NCI-H1048 (cell line): Measurements from ENCODE around the gene F12.
"Not testable (repeated sequence)": the region's sequence is repeated elsewhere in the genome, so short reads cannot be mapped to it uniquely, and the experiment has no call there.

ENCODE experiments used
- DNase-seq: peaks from one replicate; lab custom pipeline; 2025; lab: John Stamatoyannopoulos, UW

F12 gene

GRCh38 chr5:177368869-177369644 is 40.3 kb downstream of the F12 start:
- DNase-seq = no peak

GRCh38 chr5:177367981-177368868 is 41.1 kb downstream of the F12 start:
- no peak for DNase-seq

- DNase-seq = no peak
These were observed 42.0 kb downstream of the F12 start for GRCh38 chr5:177367323-177367848.

- DNase-seq = peak; percentile 71
These were observed 42.6 kb downstream of the F12 start for GRCh38 chr5:177366528-177367322.

GRCh38 chr5:177365845-177366527 is 43.4 kb downstream of the F12 start:
- no peak for DNase-seq

- DNase-seq = no peak
These were observed 45.0 kb downstream of the F12 start for GRCh38 chr5:177364159-177364962.

- DNase-seq = no peak
These were observed 45.8 kb downstream of the F12 start for GRCh38 chr5:177363565-177363964.

- DNase-seq = peak; percentile 66
These were observed 46.5 kb downstream of the F12 start for GRCh38 chr5:177362610-177363507.

GRCh38 chr5:177362292-177362609 is 47.1 kb downstream of the F12 start:
- no peak for DNase-seq

- DNase-seq = no peak
These were observed 47.7 kb downstream of the F12 start for GRCh38 chr5:177361418-177362291.

GRCh38 chr5:177360740-177361139 is 48.6 kb downstream of the F12 start:
- DNase-seq = not testable (repeated sequence)

GRCh38 chr5:177359860-177360259 is 49.5 kb downstream of the F12 start:
- no peak for DNase-seq

GRCh38 chr5:177359451-177359851 is 49.9 kb downstream of the F12 start:
- DNase-seq = no peak

- DNase-seq = no peak
These were observed 51.0 kb downstream of the F12 start for GRCh38 chr5:177358370-177358819.

GRCh38 chr5:177357459-177358351 is 51.7 kb downstream of the F12 start, which contains the start of gene RGS14:
Gene RGS14, plus strand, starts transcription at chr5:177357924. Its CDS starts 101 bp downstream, at chr5:177358025.
- DNase-seq = no peak

GRCh38 chr5:177357146-177357458 is 52.3 kb downstream of the F12 start:
- no peak for DNase-seq

GRCh38 chr5:177356746-177357145 is 52.6 kb downstream of the F12 start:
- no peak for DNase-seq

GRCh38 chr5:177355868-177356168 is 53.5 kb downstream of the F12 start:
- no peak for DNase-seq
